GM12872 (cell line): ENCODE results near the gene USF2.

Source experiments
- CTCF ChIP-seq: IDR thresholded peaks from 3 replicates; pipeline ENCODE4 v1.5.1; 2011; ENCODE audit warnings: low read depth, mild to moderate bottlenecking, low read length, moderate library complexity; ENCODE audit not compliant: insufficient read depth

Gene USF2

GRCh38 chr19:35272122-35272719 is 3.5 kb downstream of the USF2 start:
- no peak for TF ChIP-seq CTCF

- TF ChIP-seq CTCF: no peak
These were observed 4.3 kb downstream of the USF2 start for GRCh38 chr19:35272954-35273649.

- no peak for TF ChIP-seq CTCF
These were observed 5.0 kb downstream of the USF2 start for GRCh38 chr19:35273686-35274259.

- TF ChIP-seq CTCF: no peak
These were observed 5.6 kb downstream of the USF2 start for GRCh38 chr19:35274323-35274722.

- no peak for TF ChIP-seq CTCF
These were observed 8.0 kb downstream of the USF2 start for GRCh38 chr19:35276706-35277281.

- TF ChIP-seq CTCF: no peak
These were observed 10.0 kb downstream of the USF2 start for GRCh38 chr19:35278578-35279284.

GRCh38 chr19:35279374-35279773 is 10.6 kb downstream of the USF2 start:
- TF ChIP-seq CTCF: no peak
